Activated CD4-positive, alpha-beta memory T cell treated with anti-CD3 and anti-CD28 coated beads for 36 hours (primary cell): ENCODE measurements around the gene CYP26B1. TPM values are rescaled to one million over a fixed set of nuclear protein-coding genes. Genes with fewer than 3 reads are reported as not detected.

Experiments used
- CTCF ChIA-PET: fragments of 350-600 bp; sonication (Branson Sonifier 250); formaldehyde crosslinking; loops from one replicate; lab custom pipeline; 2021; ENCODE audit warnings: antibody characterized with exemption, inconsistent platforms; lab: Charles Lee
- POLR2A ChIA-PET: fragments of 350-600 bp; sonication (Branson Sonifier 250); formaldehyde crosslinking; loops from one replicate; lab custom pipeline; 2021; ENCODE audit warnings: antibody characterized with exemption; lab: Charles Lee
- DNase-seq: peaks from one replicate; pipeline ENCODE4 v3.0.0-alpha.2; 2020
- H3K27ac Mint-ChIP-seq: one replicate; pipeline ENCODE4 v1.8.0; 2021; ENCODE audit warnings: mixed read lengths
- H3K27me3 Mint-ChIP-seq: one replicate; pipeline ENCODE4 v1.8.0; 2021; ENCODE audit warnings: mixed read lengths
- H3K36me3 Mint-ChIP-seq: one replicate; pipeline ENCODE4 v1.8.0; 2021; ENCODE audit warnings: mixed read lengths
- H3K4me1 Mint-ChIP-seq: one replicate; pipeline ENCODE4 v1.8.0; 2021; ENCODE audit warnings: low read depth, mixed read lengths
- H3K4me3 Mint-ChIP-seq: one replicate; pipeline ENCODE4 v1.8.0; 2021; ENCODE audit warnings: mild to moderate bottlenecking, mixed read lengths
- H3K9me3 Mint-ChIP-seq: one replicate; pipeline ENCODE4 v1.8.0; 2021; ENCODE audit warnings: mixed read lengths
- intact Hi-C: fragments of 100-400 bp; cut with micrococcal nuclease; formaldehyde crosslinking; loops from one replicate; pipeline ENCODE4 v1.15.1; 2023
- total RNA-seq, 2 experiments: library from RNA; stranded (reverse); gene quantifications; one replicate each; pipeline ENCODE4 v1.2.3, GENCODE V29; 2021

CYP26B1 gene
- total RNA-seq, 2 experiments from 2014 or later, result not detected

- Mint-ChIP-seq H3K4me1 (no peaks in the 10 kb centered on the region), H3K9me3 (no peaks in the 10 kb centered on the region), H3K27me3 (no peaks in the 10 kb centered on the region), H3K4me3 (no peak overlapping the region), H3K36me3 (peaks cover 9% of the 10 kb centered on the region), H3K27ac (no peak overlapping the region)
- POLR2A ChIA-PET, result no interaction called here
- CTCF ChIA-PET, result no interaction called here
- intact Hi-C loops, result no loop called here
- no peak for DNase-seq
These were observed 26.1 kb upstream of the CYP26B1 start for GRCh38 chr2:72173640-72174321.

GRCh38 chr2:72172478-72172877 lies 24.8 kb upstream of the CYP26B1 start:
- Mint-ChIP-seq H3K4me3 (no peak overlapping the region), H3K9me3 (no peaks in the 10 kb centered on the region), H3K27ac (no peak overlapping the region), H3K4me1 (no peaks in the 10 kb centered on the region), H3K36me3 (peaks cover 3% of the 10 kb centered on the region), H3K27me3 (no peaks in the 10 kb centered on the region)
- ChIA-PET CTCF (no interaction called here), POLR2A (no interaction called here)
- DNase-seq, result no peak
- intact Hi-C loops, result no loop called here

GRCh38 chr2:72166279-72166678 lies 18.6 kb upstream of the CYP26B1 start:
- no peak overlapping the region for H3K27ac Mint-ChIP-seq
- ChIA-PET CTCF (no interaction called here), POLR2A (no interaction called here)
- no peaks in the 10 kb centered on the region for H3K36me3 Mint-ChIP-seq
- no peaks in the 10 kb centered on the region for H3K4me1 Mint-ChIP-seq
- intact Hi-C loops, result no loop called here
- H3K4me3 Mint-ChIP-seq, result no peak overlapping the region
- DNase-seq, result no peak
- no peaks in the 10 kb centered on the region for H3K9me3 Mint-ChIP-seq
- peaks cover 8% of the 10 kb centered on the region for H3K27me3 Mint-ChIP-seq

GRCh38 chr2:72165792-72166191 lies 18.1 kb upstream of the CYP26B1 start:
- Mint-ChIP-seq H3K9me3 (no peaks in the 10 kb centered on the region), H3K4me3 (no peak overlapping the region), H3K36me3 (no peaks in the 10 kb centered on the region), H3K4me1 (no peaks in the 10 kb centered on the region), H3K27ac (no peak overlapping the region), H3K27me3 (peaks cover 8% of the 10 kb centered on the region)
- DNase-seq, result no peak
- intact Hi-C loops, result no loop called here
- ChIA-PET POLR2A (no interaction called here), CTCF (no interaction called here)

GRCh38 chr2:72162574-72162973 lies 14.9 kb upstream of the CYP26B1 start:
- Mint-ChIP-seq H3K27ac (no peak overlapping the region), H3K4me3 (no peak overlapping the region), H3K9me3 (no peaks in the 10 kb centered on the region), H3K36me3 (no peaks in the 10 kb centered on the region), H3K27me3 (peaks cover 10% of the 10 kb centered on the region), H3K4me1 (no peaks in the 10 kb centered on the region)
- CTCF ChIA-PET, result no interaction called here
- intact Hi-C loops, result no loop called here
- POLR2A ChIA-PET, result no interaction called here
- no peak for DNase-seq

GRCh38 chr2:72159211-72159993 lies 11.7 kb upstream of the CYP26B1 start:
- H3K4me3 Mint-ChIP-seq, result no peak overlapping the region
- H3K36me3 Mint-ChIP-seq, result no peaks in the 10 kb centered on the region
- no peaks in the 10 kb centered on the region for H3K4me1 Mint-ChIP-seq
- no peak for DNase-seq
- ChIA-PET CTCF (interaction anchor here (0.9 to 1.3 kb wide), 2 partner anchors 8 to 9 kb away, joined by 3 to 5 read pairs; no protein-coding TSS in a partner anchor), POLR2A (no interaction called here)
- peaks cover 26% of the 10 kb centered on the region for H3K27me3 Mint-ChIP-seq
- no peak overlapping the region for H3K27ac Mint-ChIP-seq
- no peaks in the 10 kb centered on the region for H3K9me3 Mint-ChIP-seq
- intact Hi-C loops, result no loop called here

GRCh38 chr2:72157871-72158771 lies 10.5 kb upstream of the CYP26B1 start:
- H3K27me3 Mint-ChIP-seq, result peaks cover 27% of the 10 kb centered on the region
- no peaks in the 10 kb centered on the region for H3K4me1 Mint-ChIP-seq
- ChIA-PET POLR2A (no interaction called here), CTCF (interaction anchor here (1.3 kb wide), 1 partner anchor 9 kb away, joined by 5 read pairs; no protein-coding TSS in a partner anchor)
- H3K9me3 Mint-ChIP-seq, result no peaks in the 10 kb centered on the region
- no peak overlapping the region for H3K4me3 Mint-ChIP-seq
- H3K27ac Mint-ChIP-seq, result no peak overlapping the region
- no peak for DNase-seq
- no peaks in the 10 kb centered on the region for H3K36me3 Mint-ChIP-seq
- intact Hi-C loops, result no loop called here

- Mint-ChIP-seq H3K27ac (no peak overlapping the region), H3K4me3 (no peak overlapping the region)
- POLR2A ChIA-PET, result no interaction called here
These were observed 9.2 kb upstream of the CYP26B1 start for GRCh38 chr2:72156872-72157271.

GRCh38 chr2:72155737-72156136 lies 8.1 kb upstream of the CYP26B1 start:
- intact Hi-C loops, result no loop called here
- Mint-ChIP-seq H3K27ac (no peak overlapping the region), H3K9me3 (no peaks in the 10 kb centered on the region), H3K36me3 (no peaks in the 10 kb centered on the region), H3K4me1 (no peaks in the 10 kb centered on the region), H3K27me3 (peaks cover 36% of the 10 kb centered on the region), H3K4me3 (no peak overlapping the region)
- DNase-seq, result no peak
- CTCF ChIA-PET, result interaction anchor here (0.8 to 1.0 kb wide), 2 partner anchors 232 to 610 kb away, joined by 3 to 4 read pairs; no protein-coding TSS in a partner anchor
- POLR2A ChIA-PET, result no interaction called here

More at GRCh38 chr2:72156872-72157271, 9.2 kb upstream of the CYP26B1 start:
- DNase-seq, result no peak
- peaks cover 28% of the 10 kb centered on the region for H3K27me3 Mint-ChIP-seq
- H3K4me1 Mint-ChIP-seq, result no peaks in the 10 kb centered on the region
- CTCF ChIA-PET, result no interaction called here
- no peaks in the 10 kb centered on the region for H3K9me3 Mint-ChIP-seq
- H3K36me3 Mint-ChIP-seq, result no peaks in the 10 kb centered on the region
- intact Hi-C loops, result no loop called here

GRCh38 chr2:72155151-72155550 lies 7.5 kb upstream of the CYP26B1 start:
- peaks cover 2% of the 10 kb centered on the region for H3K4me1 Mint-ChIP-seq

GRCh38 chr2:72154386-72154975 lies 6.8 kb upstream of the CYP26B1 start:
- CTCF ChIA-PET, result interaction anchor here (1.3 kb wide), 1 partner anchor 608 kb away, joined by 3 read pairs; no protein-coding TSS in a partner anchor
- intact Hi-C loops, result no loop called here

More at GRCh38 chr2:72155151-72155550, 7.5 kb upstream of the CYP26B1 start:
- no peak overlapping the region for H3K4me3 Mint-ChIP-seq
- no peak for DNase-seq
- no peaks in the 10 kb centered on the region for H3K36me3 Mint-ChIP-seq
- POLR2A ChIA-PET, result no interaction called here
- intact Hi-C loops, result no loop called here
- CTCF ChIA-PET, result interaction anchor here (1.0 to 1.3 kb wide), 2 partner anchors 231 to 609 kb away, joined by 3 to 4 read pairs; no protein-coding TSS in a partner anchor
- H3K27me3 Mint-ChIP-seq, result peaks cover 41% of the 10 kb centered on the region
- H3K27ac Mint-ChIP-seq, result no peak overlapping the region
- no peaks in the 10 kb centered on the region for H3K9me3 Mint-ChIP-seq

More at GRCh38 chr2:72154386-72154975, 6.8 kb upstream of the CYP26B1 start:
- POLR2A ChIA-PET, result no interaction called here
- Mint-ChIP-seq H3K27ac (no peak overlapping the region), H3K36me3 (no peaks in the 10 kb centered on the region), H3K9me3 (no peaks in the 10 kb centered on the region), H3K27me3 (peaks cover 47% of the 10 kb centered on the region), H3K4me3 (no peak overlapping the region), H3K4me1 (peaks cover 8% of the 10 kb centered on the region)
- DNase-seq, result no peak
